CD4-positive, alpha-beta T cell (primary cell): ENCODE results near the gene CACNG6. TPM values are rescaled to one million over a fixed set of nuclear protein-coding genes. Genes with fewer than 3 reads are reported as not detected.

Source experiments
- ATAC-seq: fragments of 200-7000 bp; cut with Tn5 transposase; one replicate; pipeline ENCODE4 v1.10.0; 2022; ENCODE audit warnings: mild to moderate bottlenecking; ENCODE audit not compliant: poor library complexity
- CTCF ChIA-PET: fragments of 350-600 bp; sonication (Branson Sonifier 250); formaldehyde crosslinking; loops from one replicate; lab custom pipeline; 2021; ENCODE audit warnings: antibody characterized with exemption, inconsistent platforms; lab: Charles Lee
- POLR2A ChIA-PET: fragments of 350-600 bp; sonication (Branson Sonifier 250); formaldehyde crosslinking; loops from one replicate; lab custom pipeline; 2021; ENCODE audit warnings: antibody characterized with exemption, inconsistent platforms; lab: Charles Lee
- DNase-seq, 14 experiments: peaks; one replicate each; pipeline ENCODE4 v3.0.0-alpha.2; 2013 to 2020; ENCODE audit warnings: mixed read lengths in 2 of 14
- H3K27ac ChIP-seq, 2 donors: one replicate each; pipeline versions ENCODE4 v1.5.1 to v1.7.0; 2013; ENCODE audit warnings: low read length in 2 of 2, low read depth in 1 of 2, mild to moderate bottlenecking in 1 of 2
- H3K27me3 ChIP-seq, 2 experiments: 1 replicate in 1 of 2; 2 replicates in 1 of 2; pipeline versions ENCODE4 v1.6.1 to v1.7.0; 2013; ENCODE audit warnings: low read length in 2 of 2, control low read depth in 1 of 2, mild to moderate bottlenecking in 1 of 2, moderate library complexity in 1 of 2; ENCODE audit not compliant: insufficient read depth in 2 of 2, control insufficient read depth in 1 of 2
- H3K36me3 ChIP-seq: one replicate; pipeline ENCODE4 v1.6.1; 2013; ENCODE audit warnings: low read length, control low read depth; ENCODE audit not compliant: insufficient read depth
- H3K4me1 ChIP-seq: one replicate; pipeline ENCODE4 v1.6.1; 2013; ENCODE audit warnings: low read length, control low read depth; ENCODE audit not compliant: insufficient read depth
- H3K4me3 ChIP-seq: one replicate; pipeline ENCODE4 v1.5.1; 2013; ENCODE audit warnings: mild to moderate bottlenecking, low read length, moderate library complexity
- H3K9me3 ChIP-seq, 2 experiments: 1 replicate in 1 of 2; 2 replicates in 1 of 2; pipeline versions ENCODE4 v1.6.1 to v1.7.0; 2013; ENCODE audit warnings: low read length in 2 of 2, mild to moderate bottlenecking in 2 of 2, control low read depth in 1 of 2, moderate library complexity in 1 of 2; ENCODE audit not compliant: control insufficient read depth in 1 of 2, insufficient read depth in 1 of 2
- H3K27ac Mint-ChIP-seq: one replicate; pipeline ENCODE4 v1.8.0; 2020; ENCODE audit warnings: mixed read lengths
- H3K27me3 Mint-ChIP-seq: one replicate; pipeline ENCODE4 v1.8.0; 2021; ENCODE audit warnings: mixed read lengths
- H3K36me3 Mint-ChIP-seq: one replicate; pipeline ENCODE4 v1.8.0; 2021; ENCODE audit warnings: low read depth, mixed read lengths
- H3K4me1 Mint-ChIP-seq: one replicate; pipeline ENCODE4 v1.8.0; 2021; ENCODE audit warnings: low read depth, mixed read lengths
- H3K4me3 Mint-ChIP-seq: one replicate; pipeline ENCODE4 v1.8.0; 2020; ENCODE audit warnings: mild to moderate bottlenecking, mixed read lengths
- H3K9me3 Mint-ChIP-seq: one replicate; pipeline ENCODE4 v1.8.0; 2020; ENCODE audit warnings: mixed read lengths
- intact Hi-C, 2 experiments: fragments of 100-400 bp; cut with DNase I in 1 of 2; cut with micrococcal nuclease in 1 of 2; formaldehyde crosslinking; loops; one replicate each; pipeline versions ENCODE4 v1.15.1 to v1.9.0; 2023 to 2025; cut with DNase I, micrococcal nuclease
- total RNA-seq, 174 experiments: library from RNA in 2 of 174; stranded (reverse) in 2 of 174; gene quantifications; one replicate each; pipeline ENCODE4 v1.2.3 and lab custom pipeline; 2021 to 2026
- TF ChIP-seq, protein P1 (sequence below): fragments of 200-600 bp; IDR thresholded peaks from one replicate; pipeline ENCODE4 v1.8.0; 2022; ENCODE audit warnings: antibody characterized with exemption, mild to moderate bottlenecking

CACNG6 gene
- total RNA-seq, 2 experiments from 2014 or later: not detected

DNA sequence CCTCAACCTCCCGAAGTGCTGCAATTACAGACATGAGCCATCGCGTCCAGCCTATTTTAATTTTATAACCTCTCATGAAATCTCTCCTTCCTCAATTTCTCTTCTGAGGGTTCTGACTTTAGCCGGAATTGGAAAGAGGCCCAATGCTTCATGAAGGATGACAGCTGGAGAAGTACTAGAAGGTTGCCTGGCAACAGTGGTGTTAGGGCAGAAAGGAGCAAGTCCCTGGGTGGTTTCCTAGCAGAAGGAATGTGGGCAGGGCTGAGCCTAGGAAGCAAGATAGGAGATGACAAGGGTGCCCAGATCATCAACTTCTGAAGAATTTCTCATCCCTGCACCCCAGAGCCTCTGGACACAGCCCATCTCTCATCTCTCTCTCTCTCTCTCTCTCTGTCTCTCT, 25.8 kb downstream of the CACNG6 start:
- H3K27ac Mint-ChIP-seq: no peak overlapping the region
- intact Hi-C loops: no loop called here

DNA sequence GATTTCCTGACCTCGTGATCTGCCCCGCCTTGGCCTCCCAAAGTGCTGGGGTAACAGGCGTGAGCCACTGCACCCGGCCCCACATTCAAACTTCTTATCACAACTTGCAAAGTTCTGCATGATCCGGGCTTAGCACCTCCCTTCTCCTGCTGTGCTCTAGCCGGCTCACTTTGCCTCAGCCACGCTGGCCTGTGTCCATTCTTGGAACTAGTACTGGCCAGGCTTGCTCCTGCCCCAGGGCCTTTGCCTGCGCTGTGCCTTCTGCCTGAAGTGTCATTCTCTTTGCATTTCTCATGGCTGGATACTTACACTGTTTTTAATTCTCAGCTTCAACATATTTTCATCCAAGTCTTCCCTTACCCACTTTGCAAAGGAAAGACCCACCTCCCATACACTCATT, 29.9 kb downstream of the CACNG6 start:
- intact Hi-C loops: loop anchor here (5.0 kb wide), 3 partner anchors 114 to 249 kb away; partner anchors contain the start of gene CACNG7 (in 1 of the 2)
- peaks cover 10 to 25% of the 10 kb centered on the region in 2 experiments for H3K27me3 ChIP-seq
- Mint-ChIP-seq H3K36me3 (no peaks in the 10 kb centered on the region), H3K27ac (no peak overlapping the region), H3K9me3 (no peaks in the 10 kb centered on the region), H3K27me3 (peaks cover 57% of the 10 kb centered on the region), H3K4me3 (no peak overlapping the region), H3K4me1 (no peaks in the 10 kb centered on the region)
- no peak overlapping the region for H3K4me3 ChIP-seq
- H3K27ac ChIP-seq: no peak overlapping the region
- no peaks in the 10 kb centered on the region for H3K36me3 ChIP-seq
- CTCF ChIA-PET: interaction anchor here (1.1 to 1.4 kb wide), 2 partner anchors 9 to 228 kb away, joined by 3 read pairs; no protein-coding TSS in a partner anchor
- TF ChIP-seq, protein P1, sequence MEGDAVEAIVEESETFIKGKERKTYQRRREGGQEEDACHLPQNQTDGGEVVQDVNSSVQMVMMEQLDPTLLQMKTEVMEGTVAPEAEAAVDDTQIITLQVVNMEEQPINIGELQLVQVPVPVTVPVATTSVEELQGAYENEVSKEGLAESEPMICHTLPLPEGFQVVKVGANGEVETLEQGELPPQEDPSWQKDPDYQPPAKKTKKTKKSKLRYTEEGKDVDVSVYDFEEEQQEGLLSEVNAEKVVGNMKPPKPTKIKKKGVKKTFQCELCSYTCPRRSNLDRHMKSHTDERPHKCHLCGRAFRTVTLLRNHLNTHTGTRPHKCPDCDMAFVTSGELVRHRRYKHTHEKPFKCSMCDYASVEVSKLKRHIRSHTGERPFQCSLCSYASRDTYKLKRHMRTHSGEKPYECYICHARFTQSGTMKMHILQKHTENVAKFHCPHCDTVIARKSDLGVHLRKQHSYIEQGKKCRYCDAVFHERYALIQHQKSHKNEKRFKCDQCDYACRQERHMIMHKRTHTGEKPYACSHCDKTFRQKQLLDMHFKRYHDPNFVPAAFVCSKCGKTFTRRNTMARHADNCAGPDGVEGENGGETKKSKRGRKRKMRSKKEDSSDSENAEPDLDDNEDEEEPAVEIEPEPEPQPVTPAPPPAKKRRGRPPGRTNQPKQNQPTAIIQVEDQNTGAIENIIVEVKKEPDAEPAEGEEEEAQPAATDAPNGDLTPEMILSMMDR: no peak
- ATAC-seq (no peak), DNase-seq (no peak)
- H3K4me1 ChIP-seq: peaks cover 6% of the 10 kb centered on the region
- POLR2A ChIA-PET: no interaction called here
- H3K9me3 ChIP-seq: peaks cover 0 to 6% of the 10 kb centered on the region in 2 experiments

More for the DNA sequence above, 25.8 kb downstream of the CACNG6 start:
- H3K4me3 Mint-ChIP-seq: no peak overlapping the region
- H3K36me3 ChIP-seq: no peaks in the 10 kb centered on the region
- DNase-seq: no peak
- no peaks in the 10 kb centered on the region for H3K36me3 Mint-ChIP-seq
- no peaks in the 10 kb centered on the region for H3K4me1 Mint-ChIP-seq
- ATAC-seq: no peak
- POLR2A ChIA-PET: no interaction called here
- CTCF ChIA-PET: no interaction called here
- H3K27ac ChIP-seq: no peak overlapping the region
- H3K4me1 ChIP-seq: no peaks in the 10 kb centered on the region
- H3K4me3 ChIP-seq: no peak overlapping the region
- peaks cover 55% of the 10 kb centered on the region for H3K27me3 Mint-ChIP-seq
- H3K9me3 ChIP-seq: no peaks in the 10 kb centered on the region
- H3K27me3 ChIP-seq: peaks cover 2 to 7% of the 10 kb centered on the region in 2 experiments
- TF ChIP-seq, protein P1: no peak
- H3K9me3 Mint-ChIP-seq: no peaks in the 10 kb centered on the region

DNA sequence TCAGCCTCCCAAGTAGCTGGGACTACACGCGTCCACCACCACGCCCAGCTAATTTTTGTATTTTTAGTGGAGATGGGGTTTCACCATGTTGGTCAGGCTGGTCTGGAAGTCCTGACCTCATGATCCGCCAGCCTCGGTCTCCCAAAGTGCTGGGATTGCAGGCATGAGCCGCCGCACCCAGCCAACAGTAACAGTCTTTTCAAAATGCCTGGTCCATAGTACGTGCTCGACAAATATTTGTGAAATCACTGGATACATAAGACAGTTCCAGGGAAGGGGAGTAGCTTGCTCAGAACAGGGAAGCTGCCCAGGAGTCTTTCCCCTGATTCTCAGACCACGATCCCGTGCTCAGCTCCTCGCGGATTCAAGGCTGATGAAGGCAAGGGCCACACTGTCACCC, 30.5 kb downstream of the CACNG6 start:
- no peak overlapping the region for H3K27ac Mint-ChIP-seq
- Histone ChIP-seq H3K36me3 (no peaks in the 10 kb centered on the region), H3K27ac (no peak overlapping the region), H3K4me1 (peaks cover 6% of the 10 kb centered on the region), H3K9me3 (peaks cover 0 to 6% of the 10 kb centered on the region in 2 experiments), H3K27me3 (peaks cover 10 to 25% of the 10 kb centered on the region in 2 experiments), H3K4me3 (no peak overlapping the region)
- H3K36me3 Mint-ChIP-seq: no peaks in the 10 kb centered on the region
- H3K4me1 Mint-ChIP-seq: no peaks in the 10 kb centered on the region
- H3K4me3 Mint-ChIP-seq: no peak overlapping the region
- DNase-seq (no peak), ATAC-seq (no peak)
- no peaks in the 10 kb centered on the region for H3K9me3 Mint-ChIP-seq
- TF ChIP-seq, protein P1: no peak
- intact Hi-C loops: loop anchor here (5.0 kb wide), 3 partner anchors 115 to 250 kb away; partner anchors contain the start of gene CACNG7 (in 1 of the 2)
- CTCF ChIA-PET: interaction anchor here (1.4 kb wide), 1 partner anchor 8 kb away, joined by 3 read pairs; no protein-coding TSS in a partner anchor
- peaks cover 54% of the 10 kb centered on the region for H3K27me3 Mint-ChIP-seq
- POLR2A ChIA-PET: no interaction called here
